ENCODE measurements around the gene GHRL. TPM values are rescaled to one million over a fixed set of nuclear protein-coding genes. Genes with fewer than 3 reads are reported as not detected.

Gene GHRL
- total and polyA plus RNA-seq, 7 donors: 0.16 to 0.88 (median 0.18) TPM; not detected in 4

DNA sequence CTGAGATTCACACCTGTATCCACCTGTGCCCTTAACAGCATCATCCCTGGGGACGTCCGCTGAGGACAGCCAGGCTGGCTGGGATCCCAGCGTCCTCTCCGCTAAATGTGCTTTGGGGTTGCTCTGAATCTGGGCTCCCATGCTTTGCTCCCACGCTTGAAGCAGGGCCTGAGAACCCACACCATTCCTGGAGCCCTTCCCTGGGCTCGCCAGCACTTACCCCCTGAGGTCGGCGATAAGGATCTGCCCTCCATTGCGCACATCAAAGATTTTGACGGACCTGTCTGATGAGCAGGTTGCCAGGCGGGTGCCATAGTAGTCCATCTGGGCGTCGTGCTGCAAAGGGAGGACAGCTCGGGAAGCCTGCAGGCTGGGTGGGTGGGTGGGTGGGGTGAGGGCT, 22.4 kb upstream of the GHRL start:
- no peak for ATAC-seq
- TF ChIP-seq CTCF (IDR thresholded peaks at IDR 0.05): no peak
- DNase-seq: no peak
- Histone ChIP-seq H3K9me3 (no peaks in the 10 kb centered on the region), H3K27me3 (ENCODE audit: insufficient read depth in 3 of 3, low read length in 2 of 3) (no peaks in the 10 kb centered on the region), H3K4me1 (peaks cover 17% of the 10 kb centered on the region), H3K36me3 (ENCODE audit: insufficient read depth in 1 of 2, low read depth in 1 of 2) (peaks cover 13 to 91% of the 10 kb centered on the region in 2 donors), H3K4me3 (no peak overlapping the region), H3K27ac (no peak overlapping the region)
- intact Hi-C loops (cut with DNase I): no loop called here
- WGBS, 3 donors: 89 to 91% (median 90%) methylated on average over 14 of the region's 14 CpGs

- Histone ChIP-seq H3K27me3 (ENCODE audit: insufficient read depth in 3 of 3, low read length in 2 of 3) (no peaks in the 10 kb centered on the region), H3K4me3 (no peak overlapping the region), H3K27ac (no peak overlapping the region), H3K4me1 (peaks cover 2% of the 10 kb centered on the region), H3K36me3 (ENCODE audit: insufficient read depth in 1 of 2, low read depth in 1 of 2) (peaks cover 11 to 96% of the 10 kb centered on the region in 2 donors), H3K9me3 (no peaks in the 10 kb centered on the region)
- TF ChIP-seq CTCF (IDR thresholded peaks at IDR 0.05): no peak
- WGBS, 3 donors: 65 to 75% (median 73%) methylated on average over 3 of the region's 3 CpGs
- DNase-seq (no peak), ATAC-seq (no peak)
- intact Hi-C loops (cut with DNase I): no loop called here
Measured at GRCh38 chr3:10312861-10313260, 20.1 kb upstream of the GHRL start.

GRCh38 chr3:10312391-10312790, 19.6 kb upstream of the GHRL start:
- H3K36me3 ChIP-seq (ENCODE audit: insufficient read depth in 1 of 2, low read depth in 1 of 2): peaks cover 11 to 96% of the 10 kb centered on the region in 2 donors
- intact Hi-C loops (cut with DNase I): no loop called here
- H3K4me3 ChIP-seq: no peak overlapping the region
- DNase-seq (no peak), ATAC-seq (peak in 1 of 4 donors; percentile 24)
- no peak overlapping the region for H3K27ac ChIP-seq
- TF ChIP-seq CTCF (IDR thresholded peaks at IDR 0.05): no peak
- H3K27me3 ChIP-seq (ENCODE audit: insufficient read depth in 3 of 3, low read length in 2 of 3): no peaks in the 10 kb centered on the region
- no peaks in the 10 kb centered on the region for H3K9me3 ChIP-seq
- WGBS, 3 donors: 50 to 69% (median 53%) methylated on average over 10 of the region's 10 CpGs
- no peaks in the 10 kb centered on the region for H3K4me1 ChIP-seq

- 85 to 89% (median 87%) methylated on average over 13 of the region's 13 CpGs for WGBS, 3 donors
- no peak overlapping the region for H3K27ac ChIP-seq
- no peaks in the 10 kb centered on the region for H3K27me3 ChIP-seq (ENCODE audit: insufficient read depth in 3 of 3, low read length in 2 of 3)
- peaks cover 7 to 96% of the 10 kb centered on the region in 2 donors for H3K36me3 ChIP-seq (ENCODE audit: insufficient read depth in 1 of 2, low read depth in 1 of 2)
- no peak for TF ChIP-seq CTCF (IDR thresholded peaks at IDR 0.05)
- DNase-seq (no peak), ATAC-seq (peak in 1 of 4 donors; percentile 25)
- H3K4me3 ChIP-seq: no peak overlapping the region
- intact Hi-C loops (cut with DNase I): no loop called here
- H3K9me3 ChIP-seq: no peaks in the 10 kb centered on the region
- H3K4me1 ChIP-seq: no peaks in the 10 kb centered on the region
Measured at GRCh38 chr3:10311710-10312109, 19.0 kb upstream of the GHRL start.

GRCh38 chr3:10310578-10310977, 17.8 kb upstream of the GHRL start:
- Histone ChIP-seq H3K27ac (no peak overlapping the region), H3K27me3 (ENCODE audit: insufficient read depth in 3 of 3, low read length in 2 of 3) (no peaks in the 10 kb centered on the region), H3K4me1 (peaks cover under 1% of the 10 kb centered on the region), H3K9me3 (no peaks in the 10 kb centered on the region), H3K4me3 (no peak overlapping the region), H3K36me3 (ENCODE audit: insufficient read depth in 1 of 2, low read depth in 1 of 2) (peaks cover 7 to 96% of the 10 kb centered on the region in 2 donors)
- DNase-seq (no peak), ATAC-seq (no peak)
- WGBS, 3 donors: 90 to 95% (median 91%) methylated on average over 2 of the region's 2 CpGs
- no peak for TF ChIP-seq CTCF (IDR thresholded peaks at IDR 0.05)
- intact Hi-C loops (cut with DNase I): no loop called here
